Measurements from ENCODE around the gene CDH4. TPM values are rescaled to one million over a fixed set of nuclear protein-coding genes. Genes with fewer than 3 reads are reported as not detected.

Gene CDH4
- total RNA-seq, 1 experiment from 2014 or later, result not detected

GRCh38 chr20:61856626-61857413, 604.8 kb downstream of the CDH4 start:
- Mint-ChIP-seq H3K4me3 (ENCODE audit: unreplicated experiment) (no peak overlapping the region), H3K4me1 (ENCODE audit: low read depth, unreplicated experiment) (no peaks in the 10 kb centered on the region), H3K27ac (ENCODE audit: unreplicated experiment) (no peak overlapping the region), H3K36me3 (ENCODE audit: insufficient read depth, unreplicated experiment) (no peaks in the 10 kb centered on the region), H3K27me3 (ENCODE audit: insufficient read depth, unreplicated experiment) (peaks cover 11% of the 10 kb centered on the region), H3K9me3 (ENCODE audit: unreplicated experiment) (no peaks in the 10 kb centered on the region)
- no peak for TF ChIP-seq CTCF (IDR thresholded peaks at IDR 0.05; ENCODE audit: insufficient read depth in 1 of 2, low read depth in 1 of 2, low read length in 1 of 2, severe bottlenecking in 1 of 2, unreplicated experiment in 1 of 2)
- CTCF ChIA-PET, result no interaction called here
- Histone ChIP-seq H3K4me1 (no peaks in the 10 kb centered on the region), H3K27me3 (replicated peaks; ENCODE audit: control insufficient read depth, insufficient read depth, low read length) (peaks cover 2% of the 10 kb centered on the region; the same call in 1 of the 2 replicates), H3K9me3 (no peaks in the 10 kb centered on the region), H3K4me3 (ENCODE audit: low read depth, low read length) (no peak overlapping the region), H3K36me3 (ENCODE audit: control insufficient read depth, insufficient read depth, low read length) (no peaks in the 10 kb centered on the region)
- POLR2A ChIA-PET, result no interaction called here
- intact Hi-C loops (cut with micrococcal nuclease; ENCODE audit: unreplicated experiment), result no loop called here
- BruUV-seq (replicated peaks), result no TSS peak
- DNase-seq, result no peak

GRCh38 chr20:61857414-61857775, 605.3 kb downstream of the CDH4 start:
- no peaks in the 10 kb centered on the region; the same call in 1 of the 2 replicates for H3K27me3 ChIP-seq (replicated peaks; ENCODE audit: control insufficient read depth, insufficient read depth, low read length)
- POLR2A ChIA-PET, result no interaction called here

DNA sequence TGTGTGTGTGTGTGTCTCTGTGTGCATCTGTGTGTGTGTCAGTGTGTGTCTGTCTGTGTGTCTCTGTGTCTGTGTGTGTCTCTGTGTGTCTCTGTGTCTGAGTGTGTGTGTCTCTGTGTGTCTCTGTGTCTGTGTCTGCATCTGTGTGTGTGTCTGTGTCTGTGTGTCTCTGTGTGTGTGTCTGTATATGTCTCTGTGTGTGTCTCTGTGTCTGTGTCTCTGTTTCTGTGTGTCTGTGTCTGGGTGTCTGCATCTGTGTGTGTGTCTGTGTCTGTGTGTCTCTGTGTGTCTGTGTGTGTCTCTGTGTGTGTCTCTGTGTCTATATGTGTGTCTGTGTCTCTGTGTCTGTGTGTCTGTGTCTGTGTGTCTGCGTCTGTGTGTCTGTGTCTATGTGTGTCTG, 605.8 kb downstream of the CDH4 start:
- BruUV-seq (replicated peaks), result no TSS peak
- no peak for DNase-seq
- no peak for TF ChIP-seq CTCF (IDR thresholded peaks at IDR 0.05; ENCODE audit: insufficient read depth in 1 of 2, low read depth in 1 of 2, low read length in 1 of 2, severe bottlenecking in 1 of 2, unreplicated experiment in 1 of 2)
- Mint-ChIP-seq H3K36me3 (ENCODE audit: insufficient read depth, unreplicated experiment) (no peaks in the 10 kb centered on the region), H3K9me3 (ENCODE audit: unreplicated experiment) (no peaks in the 10 kb centered on the region), H3K4me3 (ENCODE audit: unreplicated experiment) (no peak overlapping the region), H3K27me3 (ENCODE audit: insufficient read depth, unreplicated experiment) (peaks cover under 1% of the 10 kb centered on the region), H3K4me1 (ENCODE audit: low read depth, unreplicated experiment) (no peaks in the 10 kb centered on the region), H3K27ac (ENCODE audit: unreplicated experiment) (no peak overlapping the region)
- no peaks in the 10 kb centered on the region for H3K9me3 ChIP-seq
- ChIA-PET CTCF (no interaction called here), POLR2A (no interaction called here)
- no peaks in the 10 kb centered on the region for H3K36me3 ChIP-seq (ENCODE audit: control insufficient read depth, insufficient read depth, low read length)
- H3K27me3 ChIP-seq (replicated peaks; ENCODE audit: control insufficient read depth, insufficient read depth, low read length), result no peaks in the 10 kb centered on the region; the same call in 1 of the 2 replicates
- H3K4me3 ChIP-seq (ENCODE audit: low read depth, low read length), result no peak overlapping the region
- intact Hi-C loops (cut with micrococcal nuclease; ENCODE audit: unreplicated experiment), result no loop called here
- no peaks in the 10 kb centered on the region for H3K4me1 ChIP-seq

More at GRCh38 chr20:61857414-61857775, 605.3 kb downstream of the CDH4 start:
- Mint-ChIP-seq H3K4me1 (ENCODE audit: low read depth, unreplicated experiment) (no peaks in the 10 kb centered on the region), H3K27ac (ENCODE audit: unreplicated experiment) (no peak overlapping the region), H3K9me3 (ENCODE audit: unreplicated experiment) (no peaks in the 10 kb centered on the region), H3K27me3 (ENCODE audit: insufficient read depth, unreplicated experiment) (peaks cover 5% of the 10 kb centered on the region), H3K36me3 (ENCODE audit: insufficient read depth, unreplicated experiment) (no peaks in the 10 kb centered on the region), H3K4me3 (ENCODE audit: unreplicated experiment) (no peak overlapping the region)
- H3K4me1 ChIP-seq, result no peaks in the 10 kb centered on the region
- CTCF ChIA-PET, result no interaction called here
- H3K4me3 ChIP-seq (ENCODE audit: low read depth, low read length), result no peak overlapping the region
- intact Hi-C loops (cut with micrococcal nuclease; ENCODE audit: unreplicated experiment), result no loop called here
- H3K36me3 ChIP-seq (ENCODE audit: control insufficient read depth, insufficient read depth, low read length), result no peaks in the 10 kb centered on the region
- DNase-seq, result no peak
- no peak for TF ChIP-seq CTCF (IDR thresholded peaks at IDR 0.05; ENCODE audit: insufficient read depth in 1 of 2, low read depth in 1 of 2, low read length in 1 of 2, severe bottlenecking in 1 of 2, unreplicated experiment in 1 of 2)
- no peaks in the 10 kb centered on the region for H3K9me3 ChIP-seq
- BruUV-seq (replicated peaks), result no TSS peak
